GM19452 (cell line): ENCODE data around the gene TUBB2A.
A peak's percentile ranks its signal among the peaks of the same experiment; 100 is the strongest.

ENCODE experiments used
- ATAC-seq: cut with Tn5 transposase; IDR thresholded peaks from one replicate; pipeline ENCODE4 v1.9.1; 2021; ENCODE audit not compliant: unreplicated experiment

The TUBB2A gene

DNA sequence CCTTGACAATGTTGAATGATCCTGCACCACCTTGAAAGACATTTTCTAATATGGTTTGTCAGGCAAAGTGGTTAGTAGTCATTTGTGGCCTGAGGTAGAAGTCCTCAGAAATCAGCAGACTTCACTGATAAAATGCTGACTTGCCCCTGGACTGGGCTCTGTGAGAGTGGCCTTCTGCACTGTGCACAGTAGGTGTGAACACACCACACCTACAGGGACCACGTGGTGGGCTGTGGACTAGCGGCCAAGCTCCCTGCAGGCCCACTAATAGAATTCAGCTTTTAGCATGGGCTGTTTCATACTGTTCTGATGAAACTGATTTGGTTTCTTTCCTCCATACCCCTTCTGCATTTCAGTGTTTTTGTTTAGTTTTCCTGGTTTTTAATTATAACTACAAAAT is 31.5 kb downstream of the TUBB2A start:
- ATAC-seq, result no peak

DNA sequence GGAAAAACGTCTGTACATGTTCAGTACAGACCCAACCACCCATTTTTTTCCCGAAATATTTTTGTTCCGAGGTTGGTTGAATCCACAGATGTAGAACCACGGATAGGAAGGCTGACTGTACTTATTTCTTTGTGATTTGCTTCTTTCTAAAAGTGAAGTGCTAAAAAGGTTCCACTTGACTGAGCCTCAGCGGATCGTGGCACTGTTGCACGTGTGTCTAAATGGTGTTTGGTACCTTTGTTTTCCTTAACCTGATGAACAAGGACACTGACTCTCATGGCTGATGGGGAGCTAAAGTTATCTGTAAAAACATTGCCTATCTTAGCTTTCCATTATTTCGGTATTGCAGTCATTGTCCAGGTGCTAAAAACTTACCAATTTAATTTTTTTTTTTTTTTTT is 32.7 kb downstream of the TUBB2A start:
- no peak for ATAC-seq

DNA sequence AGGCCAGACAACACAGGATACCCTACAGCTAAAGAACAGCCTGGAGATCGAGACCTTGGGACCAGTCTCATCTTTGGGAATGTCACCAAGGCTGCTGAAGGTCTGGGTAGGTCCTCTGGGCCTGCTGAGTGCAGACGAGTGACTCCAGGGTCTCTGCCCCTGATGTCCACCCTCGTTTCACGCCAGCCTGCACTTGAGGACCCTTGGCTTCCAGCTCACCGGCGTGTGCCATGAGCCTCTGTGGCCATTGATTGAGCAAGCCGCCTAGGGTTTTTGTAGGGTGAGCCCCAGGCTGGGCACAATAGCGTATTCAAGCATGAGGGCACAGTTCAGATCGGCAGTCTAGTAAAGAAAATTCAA is 34.5 kb downstream of the TUBB2A start:
- no peak for ATAC-seq

DNA sequence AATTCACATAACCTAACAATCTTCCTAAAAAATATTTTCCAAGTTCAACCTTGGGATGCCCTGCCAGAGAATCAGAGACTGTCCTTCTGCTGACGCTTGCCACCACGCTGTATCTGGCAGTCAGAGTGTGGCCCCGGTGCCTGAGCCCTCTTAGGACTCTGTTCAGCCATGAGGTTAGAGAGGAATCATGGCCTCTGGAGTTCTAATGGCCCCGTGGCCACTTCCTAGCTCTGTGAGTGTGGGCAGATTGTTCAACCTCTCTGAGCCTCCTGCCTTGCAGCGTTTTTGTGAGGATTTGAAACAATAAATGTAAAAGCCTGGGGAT is 36.6 kb downstream of the TUBB2A start:
- no peak for ATAC-seq

DNA sequence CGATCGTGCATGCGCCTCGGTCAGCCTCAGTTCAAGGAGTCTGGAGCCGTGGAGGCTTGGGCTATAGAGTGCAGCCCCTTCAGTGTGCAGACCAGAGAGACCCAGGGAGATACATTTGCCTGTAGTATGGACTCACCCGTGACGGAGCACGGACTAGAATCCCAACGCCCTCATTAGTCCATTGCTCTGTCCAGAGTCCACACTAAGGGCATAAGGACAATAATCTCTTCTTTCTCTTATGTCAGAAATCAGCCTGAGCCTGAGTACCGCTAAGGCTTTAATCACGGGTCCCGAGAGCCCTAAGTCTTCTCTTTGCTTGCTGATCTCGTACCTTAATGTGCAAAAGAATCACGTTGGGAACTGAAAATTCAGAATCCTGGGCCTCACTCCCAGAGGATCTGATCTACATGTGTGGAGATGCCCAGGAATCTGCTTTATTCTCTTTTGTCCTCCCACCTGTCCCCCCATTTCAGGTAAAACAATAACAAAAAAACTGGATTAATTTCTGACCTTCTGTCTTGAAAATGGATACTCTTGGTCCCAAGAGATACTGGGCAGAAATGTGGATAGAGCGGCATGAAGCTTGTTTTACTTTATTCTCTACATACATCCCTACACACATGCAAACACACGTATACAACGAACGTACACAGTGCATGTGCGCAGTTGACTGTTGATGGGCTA is 38.2 kb downstream of the TUBB2A start:
- ATAC-seq, result peak; percentile 28

DNA sequence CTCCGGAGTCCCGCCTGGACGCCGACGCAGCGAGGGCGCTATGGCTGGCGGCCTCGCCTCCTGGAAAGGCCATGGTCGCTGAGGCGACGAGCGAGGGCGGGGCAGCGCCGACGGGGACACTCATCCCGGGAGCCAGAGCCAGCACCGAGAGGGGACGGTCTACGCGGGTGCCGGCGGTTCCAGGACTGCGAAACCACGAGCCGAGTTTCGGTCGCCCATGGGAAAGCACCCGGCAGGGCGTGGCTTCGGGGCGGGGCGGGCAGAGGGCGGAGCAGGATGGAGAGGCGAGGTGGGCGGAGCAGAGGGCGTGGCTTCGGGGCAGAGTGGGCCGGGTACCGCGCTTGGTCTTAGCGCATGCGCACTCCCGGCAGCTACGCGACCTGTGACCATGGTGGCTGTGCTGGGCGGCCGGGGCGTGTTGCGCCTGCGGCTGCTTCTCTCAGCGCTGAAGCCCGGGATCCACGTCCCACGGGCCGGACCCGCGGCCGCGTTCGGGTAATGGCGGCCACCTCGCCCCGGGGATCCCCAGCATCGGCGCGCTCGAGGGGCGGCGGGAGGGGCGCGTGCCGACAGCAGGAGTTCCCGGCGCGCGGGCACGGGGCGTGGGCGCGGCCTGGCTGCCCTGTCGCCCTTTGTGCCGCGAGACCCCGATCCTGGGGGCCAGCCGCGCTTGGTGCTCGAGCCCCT is 38.8 kb downstream of the TUBB2A start, which contains the start of gene BPHL:
BPHL (plus strand) TSS at position 359 of the 687 bp plus-strand sequence; CDS start at position 389, 30 bp downstream.
- ATAC-seq, result peak; percentile 89

DNA sequence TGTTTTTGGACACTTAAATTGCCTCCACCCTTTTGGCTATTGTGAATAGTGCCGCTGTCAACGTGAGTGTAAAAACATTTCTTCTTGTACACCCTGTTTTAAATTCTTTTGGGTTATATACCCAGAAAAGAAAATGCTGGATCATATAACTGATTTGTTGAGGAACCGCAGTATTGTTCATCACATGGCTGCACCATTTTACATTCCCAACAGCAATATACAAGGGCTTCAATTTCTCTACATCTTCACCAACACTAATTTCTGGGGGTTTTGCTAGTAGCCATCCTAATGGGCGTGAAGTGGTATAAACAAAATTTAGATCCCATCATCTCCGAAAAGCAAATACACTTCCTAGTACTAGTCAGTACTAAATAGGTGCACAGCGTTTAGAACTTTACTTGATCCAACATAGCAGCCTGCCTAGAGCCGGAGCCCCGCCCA is 39.4 kb downstream of the TUBB2A start:
- no peak for ATAC-seq

DNA sequence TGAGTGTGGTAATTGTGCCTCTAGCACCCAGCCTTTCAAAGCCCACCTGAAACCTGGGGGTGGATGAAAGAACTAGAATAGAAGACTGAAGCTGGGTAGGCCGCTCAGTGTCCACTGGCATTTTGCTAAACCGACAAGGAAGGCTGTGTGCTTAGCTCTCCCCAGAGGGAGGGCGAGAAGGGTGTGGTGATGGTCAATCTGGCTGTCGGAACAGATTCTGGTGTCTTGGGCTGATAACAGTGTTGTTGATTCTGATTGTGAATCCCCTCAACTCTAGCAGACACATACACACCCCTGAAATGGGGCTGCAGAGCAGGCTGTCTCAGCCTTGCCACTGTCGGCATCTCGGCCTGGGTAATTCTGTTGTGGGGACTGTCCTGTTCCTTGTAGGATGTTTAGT is 43.0 kb downstream of the TUBB2A start:
- no peak for ATAC-seq

DNA sequence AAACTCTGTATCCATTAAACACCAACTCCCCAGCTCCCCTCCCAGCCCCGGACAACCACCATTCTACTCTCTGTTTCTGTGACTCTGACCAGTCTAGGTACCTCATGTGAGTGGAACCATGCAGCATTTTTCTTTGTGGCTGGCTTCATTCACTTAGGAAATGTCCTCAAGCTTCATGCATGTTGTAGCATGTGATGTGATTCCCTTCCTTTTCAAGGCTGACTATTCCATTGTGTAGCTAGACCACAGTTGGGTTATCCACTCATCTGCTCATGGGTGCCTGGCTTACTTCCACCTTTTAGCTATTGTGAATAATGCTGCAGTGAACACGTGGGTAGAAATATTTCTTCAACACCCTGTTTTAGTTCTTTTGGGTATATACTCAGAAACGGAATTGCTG is 47.6 kb downstream of the TUBB2A start:
- no peak for ATAC-seq

DNA sequence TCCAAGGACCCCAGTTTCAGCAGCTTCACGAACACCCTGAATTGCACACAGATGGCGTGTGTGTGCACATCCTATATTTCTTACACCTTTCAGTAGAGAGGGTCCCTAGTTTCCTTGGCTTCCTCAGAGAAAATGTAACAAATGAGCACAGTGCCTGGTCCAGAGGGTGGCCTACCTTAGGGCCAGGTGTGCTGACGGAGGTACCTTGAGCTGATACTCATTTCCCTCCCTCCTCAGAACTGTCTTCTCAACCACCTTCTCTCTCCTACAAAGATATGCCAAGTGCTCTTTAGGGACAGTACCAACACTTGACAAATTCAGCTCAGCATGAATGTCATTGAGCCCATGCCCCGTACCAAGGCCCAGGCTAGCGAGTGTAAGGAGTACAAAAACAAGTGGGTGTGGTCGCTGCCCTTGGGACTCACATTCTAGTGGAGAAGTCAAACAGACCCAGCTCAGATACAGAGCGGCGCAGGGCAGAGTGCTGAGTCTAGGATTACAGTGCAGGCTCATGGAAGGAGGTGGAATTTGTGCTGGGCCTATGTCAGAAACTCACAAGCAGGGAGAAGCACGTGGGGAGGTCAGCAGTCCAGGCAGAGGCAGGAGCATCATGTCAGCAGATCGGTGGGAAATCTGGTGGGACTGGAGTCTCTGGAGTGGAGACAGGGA is 48.5 kb downstream of the TUBB2A start:
- no peak for ATAC-seq
